ENCODE results near the gene ERICH3. TPM values are rescaled to one million over a fixed set of nuclear protein-coding genes. Genes with fewer than 3 reads are reported as not detected.
"Not testable (repeated sequence)": the region's sequence is repeated elsewhere in the genome, so short reads cannot be mapped to it uniquely, and the experiment has no call there.

ERICH3 gene
- total RNA-seq, 2 donors from 2014 or later: not detected

DNA sequence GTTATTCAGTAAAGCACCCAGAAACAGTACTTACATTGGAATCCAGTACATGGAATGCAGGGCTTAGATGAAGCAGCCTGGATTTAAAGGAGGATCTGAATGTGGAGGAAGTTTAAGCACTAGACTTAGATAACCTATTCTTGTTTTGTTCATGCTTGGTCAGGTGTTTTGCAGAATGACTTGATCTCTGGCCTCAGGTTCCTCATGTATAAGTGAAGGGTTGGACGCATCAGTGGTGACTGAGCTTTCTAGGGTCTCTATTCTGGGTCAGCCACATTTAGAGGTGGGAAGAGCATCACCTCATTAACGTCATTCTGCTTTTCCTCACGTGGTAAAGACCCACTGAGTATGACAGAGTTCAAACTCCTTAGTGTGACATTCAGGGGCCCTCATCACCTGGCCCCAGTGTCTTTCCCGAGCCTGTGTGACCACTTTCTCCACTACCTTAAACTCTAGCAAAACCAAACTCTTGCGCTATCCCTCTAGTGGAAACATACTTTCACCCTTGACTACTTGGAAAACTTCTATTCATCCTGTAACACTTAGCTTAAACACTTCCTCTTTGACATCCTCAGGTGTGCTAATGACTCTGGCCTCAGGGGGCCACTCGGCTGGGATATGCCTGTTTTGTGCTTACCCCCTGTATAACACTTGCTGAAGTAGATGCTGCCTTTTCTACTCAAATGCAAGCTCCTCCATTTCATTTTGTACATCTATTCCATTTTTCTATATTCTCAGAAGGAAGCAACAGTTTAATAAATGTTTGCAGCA lies 871 bp upstream of the ERICH3 start:
- Histone ChIP-seq H3K9me3 (ENCODE audit: control insufficient read depth, low read length) (peaks cover 23% of the 10 kb centered on the region), H3K4me1 (ENCODE audit: control insufficient read depth, insufficient read depth, low read length) (peaks cover 4% of the 10 kb centered on the region), H3K36me3 (ENCODE audit: control insufficient read depth, insufficient read depth, low read length) (no peaks in the 10 kb centered on the region), H3K4me3 (ENCODE audit: low read length) (no peak overlapping the region), H3K27me3 (ENCODE audit: control insufficient read depth, insufficient read depth, low read length, poor library complexity, severe bottlenecking) (peaks cover 24% of the 10 kb centered on the region), H3K9ac (ENCODE audit: extremely low read depth, low read length, poor library complexity, severe bottlenecking) (no peak overlapping the region), H3K27ac (ENCODE audit: low read depth, low read length) (no peak overlapping the region)
- H3K27me3 Mint-ChIP-seq (ENCODE audit: insufficient read depth): peaks cover 34% of the 10 kb centered on the region
- no peaks in the 10 kb centered on the region for H3K36me3 Mint-ChIP-seq (ENCODE audit: low read depth)
- TF ChIP-seq, protein P1, sequence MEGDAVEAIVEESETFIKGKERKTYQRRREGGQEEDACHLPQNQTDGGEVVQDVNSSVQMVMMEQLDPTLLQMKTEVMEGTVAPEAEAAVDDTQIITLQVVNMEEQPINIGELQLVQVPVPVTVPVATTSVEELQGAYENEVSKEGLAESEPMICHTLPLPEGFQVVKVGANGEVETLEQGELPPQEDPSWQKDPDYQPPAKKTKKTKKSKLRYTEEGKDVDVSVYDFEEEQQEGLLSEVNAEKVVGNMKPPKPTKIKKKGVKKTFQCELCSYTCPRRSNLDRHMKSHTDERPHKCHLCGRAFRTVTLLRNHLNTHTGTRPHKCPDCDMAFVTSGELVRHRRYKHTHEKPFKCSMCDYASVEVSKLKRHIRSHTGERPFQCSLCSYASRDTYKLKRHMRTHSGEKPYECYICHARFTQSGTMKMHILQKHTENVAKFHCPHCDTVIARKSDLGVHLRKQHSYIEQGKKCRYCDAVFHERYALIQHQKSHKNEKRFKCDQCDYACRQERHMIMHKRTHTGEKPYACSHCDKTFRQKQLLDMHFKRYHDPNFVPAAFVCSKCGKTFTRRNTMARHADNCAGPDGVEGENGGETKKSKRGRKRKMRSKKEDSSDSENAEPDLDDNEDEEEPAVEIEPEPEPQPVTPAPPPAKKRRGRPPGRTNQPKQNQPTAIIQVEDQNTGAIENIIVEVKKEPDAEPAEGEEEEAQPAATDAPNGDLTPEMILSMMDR (conservative IDR thresholded peaks at IDR 0.05): peak; percentile 45
- peaks cover 26% of the 10 kb centered on the region for H3K9me3 Mint-ChIP-seq
- peaks cover 20% of the 10 kb centered on the region for H3K4me1 Mint-ChIP-seq
- H3K27ac Mint-ChIP-seq: no peak overlapping the region
- WGBS, 2 experiments (ENCODE audit: insufficient coverage in 1 of 2, insufficient read length in 1 of 2): 58 to 66% methylated on average over 6 of the region's 6 CpGs
- H3K4me3 Mint-ChIP-seq: peak overlapping the region; percentile 46
- DNase-seq: peak; percentile 63

DNA sequence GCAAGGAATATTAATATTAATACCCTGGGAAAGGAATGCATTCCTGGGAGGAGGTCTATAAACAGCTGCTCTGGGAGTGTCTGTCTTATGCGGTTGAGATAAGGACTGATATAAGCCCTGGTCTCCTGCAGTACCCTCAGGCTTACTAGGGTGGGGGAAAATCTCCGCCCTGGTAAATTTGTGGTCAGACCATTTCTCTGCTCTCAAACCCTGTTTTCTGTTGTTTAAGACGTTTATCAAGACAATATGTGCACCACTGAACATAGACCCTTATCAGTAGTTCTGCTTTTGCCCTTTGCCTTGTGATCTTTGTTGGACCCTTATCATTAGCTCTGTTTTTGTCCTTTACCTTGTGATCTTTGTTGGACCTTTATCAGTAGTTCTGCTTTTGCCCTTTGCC lies 2.7 kb downstream of the ERICH3 start:
- not testable (repeated sequence) for H3K4me3 Mint-ChIP-seq; H3K4me3 ChIP-seq (ENCODE audit: low read length); H3K36me3 Mint-ChIP-seq (ENCODE audit: low read depth); H3K36me3 ChIP-seq (ENCODE audit: control insufficient read depth, insufficient read depth, low read length); H3K4me1 ChIP-seq (ENCODE audit: control insufficient read depth, insufficient read depth, low read length); DNase-seq; H3K27ac Mint-ChIP-seq; H3K9ac ChIP-seq (ENCODE audit: extremely low read depth, low read length, poor library complexity, severe bottlenecking); H3K27ac ChIP-seq (ENCODE audit: low read depth, low read length)
- Mint-ChIP-seq H3K9me3 (peaks cover 29% of the 10 kb centered on the region), H3K27me3 (ENCODE audit: insufficient read depth) (peaks cover 37% of the 10 kb centered on the region), H3K4me1 (peaks cover 15% of the 10 kb centered on the region)
- WGBS, 2 experiments (ENCODE audit: insufficient coverage in 1 of 2, insufficient read length in 1 of 2): 80 to 88% methylated on average over 1 to 3 of the region's 3 CpGs
- Histone ChIP-seq H3K9me3 (ENCODE audit: control insufficient read depth, low read length) (peaks cover 23% of the 10 kb centered on the region), H3K27me3 (ENCODE audit: control insufficient read depth, insufficient read depth, low read length, poor library complexity, severe bottlenecking) (peaks cover 24% of the 10 kb centered on the region)

DNA sequence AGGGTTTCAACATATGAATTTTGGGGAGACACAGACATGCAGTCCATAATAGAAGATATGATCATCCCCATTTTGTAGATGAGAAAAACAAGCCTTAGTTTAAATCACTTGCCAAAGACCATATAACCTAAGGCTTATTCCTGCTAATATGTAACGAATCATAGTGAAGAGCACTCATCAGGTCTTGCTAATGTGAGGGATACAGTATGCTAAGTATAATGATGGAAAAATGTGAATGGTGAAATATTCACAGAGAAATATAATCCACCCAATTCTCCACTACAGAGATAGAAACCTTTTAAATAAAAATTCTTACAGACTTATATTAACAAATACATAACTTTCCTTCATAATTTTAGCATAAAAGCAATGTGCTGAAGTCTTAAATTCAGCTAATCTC lies 18.9 kb downstream of the ERICH3 start:
- WGBS, 2 experiments (ENCODE audit: insufficient coverage in 1 of 2, insufficient read length in 1 of 2): no CpG with 5 or more reads among the region's 1 CpG
- TF ChIP-seq, protein P1 (conservative IDR thresholded peaks at IDR 0.05): no peak

More for the DNA sequence above, 18.9 kb downstream of the ERICH3 start:
- Histone ChIP-seq H3K4me3 (ENCODE audit: low read length) (no peak overlapping the region), H3K4me1 (ENCODE audit: control insufficient read depth, insufficient read depth, low read length) (no peaks in the 10 kb centered on the region), H3K36me3 (ENCODE audit: control insufficient read depth, insufficient read depth, low read length) (no peaks in the 10 kb centered on the region), H3K9ac (ENCODE audit: extremely low read depth, low read length, poor library complexity, severe bottlenecking) (no peak overlapping the region), H3K9me3 (ENCODE audit: control insufficient read depth, low read length) (no peaks in the 10 kb centered on the region), H3K27me3 (ENCODE audit: control insufficient read depth, insufficient read depth, low read length, poor library complexity, severe bottlenecking) (no peaks in the 10 kb centered on the region), H3K27ac (ENCODE audit: low read depth, low read length) (no peak overlapping the region)
- Mint-ChIP-seq H3K27ac (no peak overlapping the region), H3K4me3 (no peak overlapping the region), H3K4me1 (no peaks in the 10 kb centered on the region), H3K27me3 (ENCODE audit: insufficient read depth) (no peaks in the 10 kb centered on the region), H3K36me3 (ENCODE audit: low read depth) (no peaks in the 10 kb centered on the region), H3K9me3 (no peaks in the 10 kb centered on the region)
- DNase-seq: no peak
